Measurements from ENCODE around the gene RSAD2. TPM values are rescaled to one million over a fixed set of nuclear protein-coding genes. Genes with fewer than 3 reads are reported as not detected.

Gene RSAD2
- total and polyA plus RNA-seq, 2 donors (not counting 1 experiment from before 2014, with no cell fraction given) = 0.17 to 1.7 TPM

DNA sequence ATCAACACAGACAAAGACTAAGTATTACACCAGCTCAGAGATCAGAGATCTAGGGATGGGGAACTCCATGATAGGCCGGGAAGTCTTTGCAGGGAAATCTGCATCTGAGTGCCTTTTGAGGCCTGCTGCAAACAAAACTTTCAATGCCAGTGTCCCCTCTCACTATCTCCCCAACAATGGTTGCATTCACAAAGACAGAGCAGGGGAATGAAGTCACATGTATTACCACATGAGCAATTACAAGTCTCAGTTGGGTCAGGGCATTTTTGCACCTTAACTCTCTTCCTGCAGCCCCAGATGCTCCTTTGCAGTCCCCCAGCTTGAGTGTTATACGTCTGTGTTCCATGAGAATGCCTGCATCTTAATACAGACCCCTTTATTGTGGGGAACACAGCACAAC, 37.8 kb downstream of the RSAD2 start:
- H3K9ac ChIP-seq (ENCODE audit: insufficient read depth, low read length) = no peak overlapping the region
- no peak overlapping the region for H3K4me3 ChIP-seq (replicated peaks in 1 of 4; ENCODE audit: control extremely low read depth in 1 of 4, insufficient read depth in 1 of 4, low read depth in 3 of 4, low read length in 4 of 4)
- H3K27me3 ChIP-seq (ENCODE audit: control insufficient read depth, insufficient read depth, low read length) = peaks cover 3% of the 10 kb centered on the region
- no peaks in the 10 kb centered on the region for H3K9me3 ChIP-seq (ENCODE audit: control insufficient read depth, insufficient read depth, low read depth, low read length)
- H3K36me3 ChIP-seq (ENCODE audit: control insufficient read depth, insufficient read depth, low read length) = no peaks in the 10 kb centered on the region
- H2AFZ ChIP-seq (ENCODE audit: low read length) = no peak overlapping the region
- H3K4me2 ChIP-seq (ENCODE audit: extremely low read depth, insufficient read depth, low read length) = no peak overlapping the region
- H3K27ac ChIP-seq (ENCODE audit: insufficient read depth, low read length) = no peak overlapping the region
- H3K4me1 ChIP-seq (ENCODE audit: control insufficient read depth, extremely low read depth, insufficient read depth, low read length) = no peaks in the 10 kb centered on the region
- no peaks in the 10 kb centered on the region for H4K20me1 ChIP-seq (ENCODE audit: control insufficient read depth, extremely low read depth, insufficient read depth, low read length)
- DNase-seq (ENCODE audit: low read depth in 2 of 2) = no peak
- no peaks in the 10 kb centered on the region for H3K79me2 ChIP-seq (ENCODE audit: control insufficient read depth, insufficient read depth, low read length)
- TF ChIP-seq EZH2 (IDR thresholded peaks at IDR 0.05; ENCODE audit: low read length, missing control alignments) = no peak
- TF ChIP-seq, protein P1, sequence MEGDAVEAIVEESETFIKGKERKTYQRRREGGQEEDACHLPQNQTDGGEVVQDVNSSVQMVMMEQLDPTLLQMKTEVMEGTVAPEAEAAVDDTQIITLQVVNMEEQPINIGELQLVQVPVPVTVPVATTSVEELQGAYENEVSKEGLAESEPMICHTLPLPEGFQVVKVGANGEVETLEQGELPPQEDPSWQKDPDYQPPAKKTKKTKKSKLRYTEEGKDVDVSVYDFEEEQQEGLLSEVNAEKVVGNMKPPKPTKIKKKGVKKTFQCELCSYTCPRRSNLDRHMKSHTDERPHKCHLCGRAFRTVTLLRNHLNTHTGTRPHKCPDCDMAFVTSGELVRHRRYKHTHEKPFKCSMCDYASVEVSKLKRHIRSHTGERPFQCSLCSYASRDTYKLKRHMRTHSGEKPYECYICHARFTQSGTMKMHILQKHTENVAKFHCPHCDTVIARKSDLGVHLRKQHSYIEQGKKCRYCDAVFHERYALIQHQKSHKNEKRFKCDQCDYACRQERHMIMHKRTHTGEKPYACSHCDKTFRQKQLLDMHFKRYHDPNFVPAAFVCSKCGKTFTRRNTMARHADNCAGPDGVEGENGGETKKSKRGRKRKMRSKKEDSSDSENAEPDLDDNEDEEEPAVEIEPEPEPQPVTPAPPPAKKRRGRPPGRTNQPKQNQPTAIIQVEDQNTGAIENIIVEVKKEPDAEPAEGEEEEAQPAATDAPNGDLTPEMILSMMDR (conservative IDR thresholded peaks at IDR 0.05 in 1 of 2, IDR thresholded peaks at IDR 0.05 in 1 of 2; ENCODE audit: low read depth in 1 of 2, low read length in 2 of 2) = no peak

DNA sequence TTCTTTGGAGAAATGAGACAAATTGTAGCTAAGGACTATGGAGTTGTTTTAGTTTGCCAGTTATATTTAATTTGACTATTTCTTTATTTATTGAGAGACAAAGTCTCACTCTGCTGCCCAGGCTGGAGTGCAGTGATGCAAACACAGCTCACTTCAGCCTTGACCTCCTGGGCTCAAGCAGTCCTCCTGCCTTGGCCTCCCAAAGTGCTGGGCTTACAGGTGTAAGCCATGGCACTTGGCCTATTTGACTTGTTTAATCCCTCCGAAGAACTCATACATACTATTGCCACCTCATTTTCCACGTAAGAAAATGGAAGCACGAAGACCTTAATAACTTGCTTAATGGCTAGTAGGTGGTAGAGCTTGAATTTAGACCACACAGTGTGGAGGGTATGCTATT, 38.6 kb downstream of the RSAD2 start:
- H3K27ac ChIP-seq (ENCODE audit: insufficient read depth, low read length) = no peak overlapping the region
- no peak overlapping the region for H2AFZ ChIP-seq (ENCODE audit: low read length)
- H3K27me3 ChIP-seq (ENCODE audit: control insufficient read depth, insufficient read depth, low read length) = peaks cover 5% of the 10 kb centered on the region
- H3K4me3 ChIP-seq (replicated peaks in 1 of 4; ENCODE audit: control extremely low read depth in 1 of 4, insufficient read depth in 1 of 4, low read depth in 3 of 4, low read length in 4 of 4) = no peak overlapping the region
- no peak overlapping the region for H3K4me2 ChIP-seq (ENCODE audit: extremely low read depth, insufficient read depth, low read length)
- H3K9me3 ChIP-seq (ENCODE audit: control insufficient read depth, insufficient read depth, low read depth, low read length) = no peaks in the 10 kb centered on the region
- no peak overlapping the region for H3K9ac ChIP-seq (ENCODE audit: insufficient read depth, low read length)
- no peaks in the 10 kb centered on the region for H3K36me3 ChIP-seq (ENCODE audit: control insufficient read depth, insufficient read depth, low read length)
- no peaks in the 10 kb centered on the region for H3K79me2 ChIP-seq (ENCODE audit: control insufficient read depth, insufficient read depth, low read length)
- no peaks in the 10 kb centered on the region for H3K4me1 ChIP-seq (ENCODE audit: control insufficient read depth, extremely low read depth, insufficient read depth, low read length)
- DNase-seq (ENCODE audit: low read depth in 2 of 2) = no peak
- H4K20me1 ChIP-seq (ENCODE audit: control insufficient read depth, extremely low read depth, insufficient read depth, low read length) = no peaks in the 10 kb centered on the region
- no peak for TF ChIP-seq EZH2 (IDR thresholded peaks at IDR 0.05; ENCODE audit: low read length, missing control alignments)

DNA sequence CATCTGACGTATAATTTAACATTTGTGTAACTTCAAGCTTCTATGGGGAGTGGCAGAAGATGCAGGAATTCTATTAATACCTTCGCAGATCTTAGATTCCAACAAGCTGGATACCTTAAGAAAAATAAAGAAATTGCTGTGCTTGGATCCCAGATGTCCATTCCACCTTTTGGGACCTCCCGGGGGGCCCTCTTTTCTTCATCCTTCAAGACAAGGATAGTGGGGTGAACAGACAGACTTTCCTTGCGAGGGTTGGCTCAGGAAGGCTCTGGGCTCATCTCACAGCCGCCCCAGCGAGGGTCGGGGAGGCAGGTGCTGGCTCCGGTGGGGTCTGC, 39.1 kb downstream of the RSAD2 start:
- Histone ChIP-seq H4K20me1 (ENCODE audit: control insufficient read depth, extremely low read depth, insufficient read depth, low read length) (no peaks in the 10 kb centered on the region), H3K9ac (ENCODE audit: insufficient read depth, low read length) (no peak overlapping the region), H3K27me3 (ENCODE audit: control insufficient read depth, insufficient read depth, low read length) (peaks cover 5% of the 10 kb centered on the region), H3K79me2 (ENCODE audit: control insufficient read depth, insufficient read depth, low read length) (no peaks in the 10 kb centered on the region), H3K4me3 (replicated peaks in 1 of 4; ENCODE audit: control extremely low read depth in 1 of 4, insufficient read depth in 1 of 4, low read depth in 3 of 4, low read length in 4 of 4) (peak overlapping the region in 1 of 4 experiments; percentile 22), H3K9me3 (ENCODE audit: control insufficient read depth, insufficient read depth, low read depth, low read length) (no peaks in the 10 kb centered on the region), H2AFZ (ENCODE audit: low read length) (peak overlapping the region; percentile 50), H3K36me3 (ENCODE audit: control insufficient read depth, insufficient read depth, low read length) (no peaks in the 10 kb centered on the region), H3K4me1 (ENCODE audit: control insufficient read depth, extremely low read depth, insufficient read depth, low read length) (no peaks in the 10 kb centered on the region), H3K27ac (ENCODE audit: insufficient read depth, low read length) (no peak overlapping the region), H3K4me2 (ENCODE audit: extremely low read depth, insufficient read depth, low read length) (no peak overlapping the region)
- no peak for DNase-seq (ENCODE audit: low read depth in 2 of 2)
- TF ChIP-seq EZH2 (IDR thresholded peaks at IDR 0.05; ENCODE audit: low read length, missing control alignments) = no peak
- TF ChIP-seq, protein P1 (conservative IDR thresholded peaks at IDR 0.05 in 1 of 2, IDR thresholded peaks at IDR 0.05 in 1 of 2; ENCODE audit: low read depth in 1 of 2, low read length in 2 of 2) = no peak
